ENCODE data around the gene TDRD10.
A peak's percentile ranks its signal among the peaks of the same experiment; 100 is the strongest.

The TDRD10 gene

DNA sequence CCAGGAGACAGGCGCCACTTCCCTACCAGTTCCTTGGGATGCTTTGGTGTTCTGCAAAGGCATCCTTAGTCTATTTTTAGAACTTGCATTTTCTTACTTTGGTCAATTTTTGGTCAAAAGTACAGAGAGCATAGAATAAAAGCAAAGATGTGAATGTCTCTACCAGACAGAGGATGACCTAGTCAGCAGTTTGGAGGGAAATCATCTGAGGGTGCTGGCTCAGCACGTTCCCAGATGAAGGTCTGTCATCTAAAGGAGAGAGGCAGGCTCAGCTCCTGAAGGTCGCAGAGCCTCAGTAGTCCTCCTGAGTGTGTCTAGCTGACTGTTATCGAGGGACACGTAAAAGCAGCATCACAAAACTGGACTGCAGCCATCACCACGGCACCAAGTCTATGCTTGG is 80.9 kb downstream of the TDRD10 start:
- DNase-seq: no peak

DNA sequence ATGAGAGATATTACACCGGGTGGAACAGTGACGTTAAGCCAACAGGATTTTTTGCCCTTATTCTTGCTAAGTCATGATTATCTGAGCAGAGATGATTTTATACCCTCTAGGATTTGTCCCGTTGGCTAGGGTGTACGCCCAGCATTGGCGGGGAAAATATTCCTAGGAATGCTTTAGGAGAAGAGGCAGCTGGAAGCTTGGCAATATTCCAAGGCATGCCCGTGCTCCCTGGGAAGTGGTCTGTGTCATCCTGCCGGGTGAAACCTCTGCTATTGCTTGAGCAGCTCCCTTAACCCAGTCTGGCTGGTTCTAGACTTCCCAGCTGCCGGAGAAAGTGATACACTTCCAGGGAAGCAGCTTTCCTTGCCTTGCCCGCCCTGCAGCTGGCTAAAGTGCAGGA is 81.8 kb downstream of the TDRD10 start:
- peak; percentile 21 for DNase-seq

DNA sequence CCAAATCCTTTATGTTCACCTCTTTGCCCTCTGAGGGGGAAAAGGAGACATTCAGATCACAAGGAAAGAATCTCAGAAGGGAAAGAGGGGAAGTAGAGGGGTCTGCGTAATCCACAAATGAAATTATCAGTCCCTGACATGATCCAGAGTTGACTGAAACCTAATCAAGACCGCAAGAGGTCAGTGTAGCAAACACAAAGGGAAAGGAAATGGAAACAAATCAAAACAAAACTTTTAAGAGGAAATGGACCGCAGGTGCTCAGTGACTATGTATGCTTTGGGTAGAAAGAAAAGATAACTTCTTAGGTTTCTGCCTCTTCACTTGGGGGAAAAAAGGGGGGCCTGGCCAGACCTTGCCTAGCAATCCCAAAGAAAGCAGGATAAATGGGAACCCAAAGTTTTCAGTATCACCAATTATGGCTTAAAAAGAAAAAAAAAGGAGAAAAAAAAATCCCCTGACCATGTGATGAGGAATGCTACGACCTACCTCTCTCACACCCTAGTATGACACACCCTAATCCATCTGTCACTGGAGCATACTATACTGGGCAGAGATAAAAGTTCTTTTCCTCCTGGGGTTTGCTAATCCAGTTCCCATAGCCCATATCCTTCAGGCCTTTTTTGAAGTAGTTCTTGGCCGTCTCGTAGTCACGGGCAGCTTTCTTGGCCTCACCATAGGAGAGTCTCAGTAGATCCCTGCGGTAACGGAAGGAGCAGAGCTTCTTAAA is 82.4 kb downstream of the TDRD10 start:
- DNase-seq: no peak

DNA sequence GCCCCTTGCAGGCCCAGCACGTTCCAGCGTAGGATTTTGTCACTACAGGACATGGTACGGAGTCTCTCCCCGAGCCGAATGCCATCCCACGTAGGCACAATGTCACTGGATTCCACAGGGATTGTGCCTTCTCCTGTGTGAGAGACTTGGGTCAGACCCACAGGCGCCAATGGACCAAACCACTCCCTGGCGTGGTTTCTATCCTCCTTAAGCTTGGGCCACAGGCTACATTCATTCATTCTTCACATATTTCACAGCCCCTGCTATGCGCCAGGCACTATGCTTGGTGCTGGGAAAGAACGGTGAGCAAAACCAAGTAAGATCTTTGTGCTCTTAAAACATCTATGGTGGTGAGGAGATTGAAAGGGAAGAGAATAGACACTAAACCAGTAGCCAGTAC is 84.2 kb downstream of the TDRD10 start:
- DNase-seq: no peak

DNA sequence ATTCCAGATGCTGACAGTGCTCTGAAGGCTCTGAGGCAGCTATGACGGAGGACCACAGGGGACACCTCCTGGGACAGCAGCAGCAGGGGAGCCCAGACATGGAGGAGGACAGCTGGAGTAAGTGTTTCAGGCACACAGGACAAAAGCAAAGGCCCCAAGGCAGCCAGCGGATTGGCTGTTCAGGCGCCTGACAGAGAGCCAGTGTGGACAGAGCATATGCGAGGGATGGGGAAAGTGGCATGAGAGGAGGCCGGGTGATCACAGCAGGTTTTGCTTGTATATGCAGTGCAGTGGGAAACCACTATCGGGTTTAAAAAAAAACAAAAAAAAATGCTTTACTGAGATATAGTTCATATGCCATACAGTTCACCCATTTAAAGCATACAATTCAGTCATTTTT is 84.6 kb downstream of the TDRD10 start:
- no peak for DNase-seq

DNA sequence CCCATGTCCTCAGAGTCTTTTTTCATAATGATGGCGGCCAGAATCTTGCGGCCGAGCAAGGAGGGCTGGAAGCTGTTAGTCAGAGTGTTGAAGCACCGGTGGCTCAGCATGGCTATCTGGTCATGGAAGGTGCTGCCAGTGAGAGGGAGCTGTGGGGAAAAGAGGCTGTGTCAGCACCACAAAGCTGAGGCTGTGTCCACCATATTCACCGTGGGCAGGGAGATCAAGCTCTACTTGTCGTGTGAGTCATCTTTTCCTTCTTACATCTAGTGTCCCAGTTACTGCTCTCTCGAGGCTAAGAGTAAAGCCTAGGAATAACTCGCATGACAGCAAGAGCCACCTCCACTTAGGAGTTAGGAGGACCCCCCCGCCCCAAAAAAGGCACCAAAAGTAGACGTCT is 87.8 kb downstream of the TDRD10 start:
- DNase-seq: no peak

DNA sequence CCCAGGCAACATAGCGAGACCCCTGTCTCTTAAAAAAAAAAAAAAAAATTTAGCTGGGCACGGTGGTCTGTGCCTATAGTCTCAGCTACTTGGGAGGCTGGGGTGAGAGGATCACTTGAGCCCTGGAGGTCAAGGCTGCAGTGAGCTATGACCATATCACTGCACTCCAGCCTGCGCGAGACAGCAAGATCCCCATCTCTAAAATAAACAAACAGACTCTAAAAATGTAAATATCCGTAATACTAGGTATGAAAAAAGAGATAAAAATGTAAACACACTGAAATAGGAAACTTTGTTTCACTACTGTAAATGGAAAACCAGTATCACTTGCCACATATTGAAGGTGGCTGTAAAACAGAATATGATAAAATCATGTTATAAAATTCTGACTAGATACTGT is 88.7 kb downstream of the TDRD10 start:
- DNase-seq: peak; percentile 39

DNA sequence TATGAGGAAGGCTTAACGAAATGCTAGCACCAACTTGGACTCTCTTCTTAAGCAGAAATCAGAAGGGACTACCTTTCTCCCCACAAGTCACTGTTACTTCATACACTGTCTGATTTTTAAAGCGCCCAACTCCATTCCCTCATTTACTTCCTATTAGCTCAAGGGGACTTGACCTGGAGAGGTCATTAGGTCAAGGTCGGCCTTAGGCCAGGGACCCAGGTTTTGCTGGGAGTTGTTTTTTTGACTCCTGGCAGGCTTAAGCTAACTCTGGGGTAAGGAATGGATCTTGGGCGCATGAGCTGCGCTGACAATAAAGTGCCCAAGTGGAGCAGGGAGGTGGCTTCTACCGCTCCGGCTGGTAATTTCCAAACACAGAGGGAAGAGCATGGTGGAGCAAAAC is 89.2 kb downstream of the TDRD10 start:
- DNase-seq: no peak

DNA sequence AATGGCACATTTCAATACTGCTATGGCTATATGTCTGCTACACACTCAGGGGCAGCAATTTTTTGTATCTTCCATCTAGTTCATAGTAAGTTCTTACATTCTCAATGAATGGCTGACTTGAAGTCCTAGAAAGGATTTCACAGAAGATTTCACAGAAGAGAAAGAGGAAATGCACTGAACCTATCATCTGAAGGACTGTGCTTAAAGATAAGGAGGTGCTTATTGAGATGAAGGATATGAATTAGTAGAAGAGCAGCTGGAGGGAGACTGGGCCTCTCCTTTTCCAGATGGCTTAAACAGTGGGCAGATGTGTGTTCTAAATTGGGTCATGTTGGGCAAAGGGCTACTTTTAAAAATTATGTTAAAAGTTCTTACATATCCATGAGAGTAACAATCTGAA is 91.4 kb downstream of the TDRD10 start:
- DNase-seq: no peak

DNA sequence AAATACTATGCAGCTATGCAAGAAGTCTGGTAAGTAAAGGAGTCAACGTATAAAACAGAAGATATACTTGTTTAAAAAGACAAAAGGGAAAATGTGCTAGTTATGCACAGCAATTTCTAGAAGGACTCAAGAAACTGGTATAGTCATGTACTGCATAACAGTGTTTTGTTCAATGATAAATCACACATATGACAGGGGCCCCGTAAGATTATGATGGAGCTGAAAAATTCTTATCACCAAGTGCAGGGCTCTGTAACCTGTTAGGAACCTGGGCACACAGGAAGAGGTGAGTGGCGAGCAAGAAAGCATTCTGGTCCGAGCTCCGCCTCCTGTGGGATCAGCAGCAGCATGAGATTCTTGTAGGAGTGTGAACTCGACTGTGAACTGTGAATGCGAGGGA is 92.8 kb downstream of the TDRD10 start:
- no peak for DNase-seq

DNA sequence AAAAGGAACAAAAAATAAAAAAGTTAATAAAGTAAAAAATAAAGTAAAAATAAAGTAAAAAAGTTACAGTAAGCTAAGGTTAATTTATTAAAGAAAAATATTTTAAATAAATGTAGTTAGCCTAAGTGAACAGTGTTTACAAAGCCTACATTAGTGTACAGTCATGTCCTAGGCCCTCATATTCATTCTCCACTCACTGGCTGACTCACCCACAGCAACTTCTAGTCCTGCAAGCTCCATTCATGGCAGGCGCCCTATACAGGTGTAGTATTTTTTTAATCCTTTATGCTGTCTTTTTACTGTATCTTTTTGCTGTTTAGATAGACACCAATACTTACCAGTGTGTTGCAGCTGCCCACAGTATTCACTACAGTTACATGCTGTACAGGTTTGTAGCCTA is 93.6 kb downstream of the TDRD10 start:
- DNase-seq: peak; percentile 64
